Dendritic cell treated with granulocyte-macrophage colony-stimulating factor and Interleukin-4, amounts not matched to agents 40 ng/mL and 50 ng/mL, for 4 days (primary cell): ENCODE data around the gene DNAAF3.
A peak's percentile ranks its signal among the peaks of the same experiment; 100 is the strongest.

Experiments used
- H3K27ac Mint-ChIP-seq: one replicate; pipeline ENCODE4 v1.8.0; 2022; ENCODE audit warnings: mild to moderate bottlenecking, mixed read lengths
- H3K27me3 Mint-ChIP-seq: one replicate; pipeline ENCODE4 v1.8.0; 2022; ENCODE audit warnings: mild to moderate bottlenecking, mixed read lengths
- H3K36me3 Mint-ChIP-seq: one replicate; pipeline ENCODE4 v1.8.0; 2022; ENCODE audit warnings: low read depth, mixed read lengths
- H3K4me1 Mint-ChIP-seq: one replicate; pipeline ENCODE4 v1.8.0; 2022; ENCODE audit warnings: low read depth, mixed read lengths
- H3K4me3 Mint-ChIP-seq: one replicate; pipeline ENCODE4 v1.8.0; 2022; ENCODE audit warnings: mild to moderate bottlenecking, moderate library complexity, mixed read lengths
- H3K9me3 Mint-ChIP-seq: one replicate; pipeline ENCODE4 v1.8.0; 2022; ENCODE audit warnings: mixed read lengths
- intact Hi-C: fragments of 100-400 bp; cut with micrococcal nuclease; formaldehyde crosslinking; loops from one replicate; pipeline ENCODE4 v1.15.0; 2022

The DNAAF3 gene

DNA sequence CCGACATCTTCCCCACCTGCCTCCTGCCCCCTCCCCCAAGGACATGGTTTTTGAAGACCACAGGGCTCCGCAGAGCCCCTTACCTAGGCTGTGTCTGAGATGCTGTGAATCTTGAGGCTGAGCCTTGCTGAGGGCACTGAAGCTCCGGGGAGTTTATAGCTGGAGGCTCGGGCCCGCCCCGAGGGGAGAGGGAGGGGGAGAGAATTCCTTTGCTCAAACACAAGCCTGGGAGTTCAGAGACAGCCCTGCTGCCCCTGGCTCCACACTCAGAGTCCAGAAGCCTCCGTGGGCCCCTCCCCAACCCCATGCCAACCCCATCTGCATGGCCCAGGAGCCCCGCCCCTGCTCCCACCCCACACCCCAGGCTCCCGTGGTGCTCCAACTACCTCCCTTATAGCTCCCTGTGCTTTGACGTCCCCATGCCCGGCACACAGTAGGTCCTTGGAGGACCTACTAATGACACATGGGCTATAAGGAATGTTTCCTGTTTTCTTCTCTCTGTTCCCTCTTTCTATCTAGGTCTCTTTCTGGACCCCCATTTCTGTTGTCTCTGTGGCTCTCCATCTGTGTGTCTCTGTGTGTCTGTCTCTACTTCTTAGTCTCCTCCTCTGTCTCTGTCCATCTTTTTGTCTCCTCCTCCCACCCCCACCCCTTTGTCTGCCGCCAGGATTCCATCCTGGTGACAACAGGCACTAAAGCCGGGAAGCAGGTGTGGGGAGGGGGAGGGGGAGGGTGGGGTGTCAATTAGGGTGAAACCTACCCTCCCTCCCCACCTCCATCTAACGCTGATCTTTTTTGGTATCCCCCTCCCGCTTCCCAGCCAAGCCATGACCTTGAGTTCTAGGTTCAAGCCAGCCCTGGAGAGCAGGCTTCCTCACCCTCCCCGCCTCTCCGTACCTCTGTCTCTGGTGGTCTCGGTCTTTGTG, 17.1 kb downstream of the DNAAF3 start, which contains the start of gene TNNT1:
TSS of gene TNNT1 (minus strand) at position 129 of the 926 bp plus-strand sequence. CDS start 2,049 bp downstream, outside the sequence.
- intact Hi-C loops: loop anchor here (10.0 kb wide), 1 partner anchor 145 kb away; no protein-coding TSS in a partner anchor
- no peak within 1 kb of the TSS for H3K4me3 Mint-ChIP-seq
- H3K27ac Mint-ChIP-seq: no peak within 1 kb of the TSS
- H3K4me1 Mint-ChIP-seq: peaks cover 27% of the 10 kb centered on the region
- H3K9me3 Mint-ChIP-seq: peaks cover 11% of the 10 kb centered on the region
- H3K27me3 Mint-ChIP-seq: peaks cover 63% of the 10 kb centered on the region
- H3K36me3 Mint-ChIP-seq: no peaks in the 10 kb centered on the region

DNA sequence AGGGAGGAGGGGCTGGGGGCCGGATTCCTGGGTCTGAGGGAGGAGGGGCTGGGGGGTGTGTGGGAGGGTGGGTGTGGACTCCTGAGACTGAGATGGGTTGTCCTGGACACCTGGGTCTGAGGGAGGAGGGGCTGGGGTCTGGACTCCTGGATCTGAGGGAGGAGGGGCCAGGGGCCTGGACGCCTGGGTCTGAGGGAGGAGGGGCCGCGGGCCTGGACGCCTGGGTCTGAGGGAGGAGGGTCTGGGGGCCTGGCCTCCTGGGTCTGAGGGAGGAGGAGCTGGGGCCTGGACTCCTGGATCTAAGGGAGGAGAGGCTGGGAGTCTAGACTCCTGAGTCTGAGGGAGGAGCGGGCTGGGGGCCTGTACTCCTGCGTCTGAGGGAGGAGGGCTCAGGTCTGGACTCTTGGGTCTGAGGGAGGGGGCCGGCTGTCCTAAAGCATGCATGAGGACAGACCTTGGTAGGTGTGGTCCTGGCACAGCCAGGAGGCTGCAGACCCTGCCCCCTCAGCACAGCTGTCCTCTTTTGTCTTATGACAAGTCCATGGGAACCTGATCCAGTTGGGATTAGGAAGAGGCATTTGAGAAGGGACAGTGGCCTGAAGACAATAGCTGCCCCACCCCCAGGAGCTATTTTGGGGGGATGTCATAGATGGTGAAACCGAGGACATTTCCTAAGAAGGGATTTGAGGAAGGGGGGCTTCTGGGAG, 18.7 kb downstream of the DNAAF3 start:
- H3K36me3 Mint-ChIP-seq: no peaks in the 10 kb centered on the region
- peaks cover 71% of the 10 kb centered on the region for H3K27me3 Mint-ChIP-seq
- peaks cover 21% of the 10 kb centered on the region for H3K4me1 Mint-ChIP-seq
- intact Hi-C loops: loop anchor here (10.0 kb wide), 1 partner anchor 147 kb away; no protein-coding TSS in a partner anchor
- no peak overlapping the region for H3K27ac Mint-ChIP-seq
- H3K9me3 Mint-ChIP-seq: peaks cover 11% of the 10 kb centered on the region
- H3K4me3 Mint-ChIP-seq: no peak overlapping the region

DNA sequence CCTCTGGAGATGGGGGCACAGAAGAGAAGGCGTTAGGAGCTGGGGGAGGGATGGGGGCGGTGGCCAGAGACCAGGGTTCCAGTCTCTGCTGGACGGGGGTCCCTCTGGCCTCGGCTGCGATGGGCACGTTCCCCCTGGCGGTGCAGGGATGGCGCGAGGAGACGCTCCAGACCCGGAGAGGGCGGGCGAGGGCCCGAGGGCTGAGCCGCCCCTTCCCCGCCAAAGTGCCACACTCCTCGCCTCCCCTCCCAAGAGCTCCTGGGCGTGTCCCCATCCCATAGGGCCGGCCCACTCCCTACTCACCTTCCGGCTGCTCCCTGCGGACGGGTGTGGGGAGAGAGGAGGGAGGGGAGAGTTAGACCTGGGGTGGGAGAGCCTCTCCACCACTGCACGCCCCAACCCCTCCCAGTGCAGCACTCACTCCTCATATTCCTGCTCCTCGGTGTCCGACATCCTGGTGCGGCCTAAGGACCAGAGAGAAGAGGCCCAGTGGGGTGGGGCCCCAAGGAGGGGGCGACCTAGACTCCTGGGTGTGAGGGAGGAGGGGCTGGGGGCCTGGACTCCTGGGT, 19.6 kb downstream of the DNAAF3 start:
- no peak overlapping the region for H3K27ac Mint-ChIP-seq
- peaks cover 21% of the 10 kb centered on the region for H3K4me1 Mint-ChIP-seq
- no peak overlapping the region for H3K4me3 Mint-ChIP-seq
- peaks cover 3% of the 10 kb centered on the region for H3K9me3 Mint-ChIP-seq
- peaks cover 78% of the 10 kb centered on the region for H3K27me3 Mint-ChIP-seq
- intact Hi-C loops: loop anchor here (10.0 kb wide), 1 partner anchor 148 kb away; no protein-coding TSS in a partner anchor
- no peaks in the 10 kb centered on the region for H3K36me3 Mint-ChIP-seq

DNA sequence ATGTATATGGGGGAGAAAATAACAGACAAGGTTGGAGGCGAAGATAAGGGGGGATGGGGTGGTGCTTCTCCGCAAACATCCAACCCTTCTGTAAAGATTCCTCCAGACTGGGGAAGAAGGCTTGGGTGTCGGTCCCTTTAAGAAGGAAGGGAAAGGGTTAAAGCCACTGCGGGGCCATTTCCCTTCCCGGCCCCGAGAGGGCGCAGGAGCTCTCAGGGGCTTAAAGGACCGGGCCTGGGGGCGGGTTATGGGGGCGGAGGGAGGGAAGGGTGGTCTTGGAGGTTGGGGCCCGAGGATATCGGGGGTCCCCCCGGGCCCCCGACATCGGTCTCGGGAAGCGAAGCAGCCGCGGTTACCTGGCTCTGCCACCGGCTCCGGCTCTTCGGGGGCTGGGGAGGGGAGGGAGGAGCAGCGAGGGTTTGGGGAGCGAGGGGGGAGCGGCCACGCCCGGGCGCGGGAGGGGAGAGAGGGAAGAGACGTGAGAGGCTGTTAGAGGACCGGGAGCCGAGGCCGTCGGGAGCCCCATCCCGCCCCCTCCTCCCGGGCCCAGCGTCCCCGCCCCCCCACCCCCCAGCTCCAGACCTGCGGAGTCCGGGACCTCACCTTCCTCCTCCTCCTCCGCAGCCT, 20.2 kb downstream of the DNAAF3 start:
- Mint-ChIP-seq H3K9me3 (no peaks in the 10 kb centered on the region), H3K4me3 (peak overlapping the region; percentile 15), H3K27me3 (peaks cover 81% of the 10 kb centered on the region), H3K36me3 (no peaks in the 10 kb centered on the region), H3K27ac (no peak overlapping the region), H3K4me1 (peaks cover 23% of the 10 kb centered on the region)
- intact Hi-C loops: loop anchor here (10.0 kb wide), 1 partner anchor 149 kb away; no protein-coding TSS in a partner anchor

DNA sequence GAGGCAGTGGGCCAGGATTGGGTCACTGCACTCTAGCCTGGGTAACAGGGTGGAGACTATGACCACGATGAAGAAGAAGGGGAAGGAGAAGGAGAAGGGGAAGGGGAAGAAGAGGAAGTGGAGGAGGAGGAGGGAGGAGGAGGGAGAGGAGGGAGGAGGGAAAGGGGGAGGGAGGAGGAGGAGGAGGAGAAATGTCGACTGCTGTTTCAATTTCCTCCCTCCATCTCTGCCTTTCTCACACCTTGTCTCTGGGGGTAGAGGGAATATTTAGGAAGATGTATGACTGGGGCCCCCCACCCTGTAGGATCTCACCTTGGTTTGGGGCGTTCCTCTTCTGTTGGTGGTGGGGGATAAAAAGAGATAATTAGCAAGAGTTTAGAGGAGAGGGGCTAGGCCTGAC, 21.2 kb downstream of the DNAAF3 start:
- intact Hi-C loops: loop anchor here (10.0 kb wide), 1 partner anchor 150 kb away; no protein-coding TSS in a partner anchor
- no peaks in the 10 kb centered on the region for H3K9me3 Mint-ChIP-seq
- H3K27ac Mint-ChIP-seq: peak overlapping the region; percentile 9
- peaks cover 26% of the 10 kb centered on the region for H3K4me1 Mint-ChIP-seq
- no peaks in the 10 kb centered on the region for H3K36me3 Mint-ChIP-seq
- H3K4me3 Mint-ChIP-seq: no peak overlapping the region
- H3K27me3 Mint-ChIP-seq: peaks cover 75% of the 10 kb centered on the region

DNA sequence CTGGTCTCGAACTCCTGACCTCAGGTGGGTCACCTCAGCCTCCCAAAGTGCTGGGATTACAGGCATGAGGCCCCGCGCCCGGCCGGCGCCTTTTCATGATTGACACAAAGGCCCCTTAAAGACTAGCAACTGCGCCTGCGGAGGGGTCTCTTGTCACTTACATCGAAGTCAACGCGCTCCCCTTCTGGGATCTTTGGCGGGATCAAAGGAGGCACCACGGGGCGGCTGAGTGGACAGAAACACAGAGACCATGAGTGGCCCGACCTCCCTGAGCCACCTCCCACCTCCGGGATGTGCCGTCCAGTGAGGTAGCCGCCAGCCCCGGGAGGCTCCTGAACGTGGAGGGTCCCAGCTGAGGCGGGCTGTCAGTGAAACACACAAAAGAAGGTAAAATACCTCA, 24.7 kb downstream of the DNAAF3 start:
- H3K36me3 Mint-ChIP-seq: no peaks in the 10 kb centered on the region
- H3K4me3 Mint-ChIP-seq: no peak overlapping the region
- H3K27me3 Mint-ChIP-seq: peaks cover 62% of the 10 kb centered on the region
- no peaks in the 10 kb centered on the region for H3K9me3 Mint-ChIP-seq
- H3K4me1 Mint-ChIP-seq: peaks cover 22% of the 10 kb centered on the region
- intact Hi-C loops: loop anchor here (2.0 to 10.0 kb wide), 3 partner anchors 153 to 363 kb away; no protein-coding TSS in a partner anchor
- H3K27ac Mint-ChIP-seq: no peak overlapping the region

DNA sequence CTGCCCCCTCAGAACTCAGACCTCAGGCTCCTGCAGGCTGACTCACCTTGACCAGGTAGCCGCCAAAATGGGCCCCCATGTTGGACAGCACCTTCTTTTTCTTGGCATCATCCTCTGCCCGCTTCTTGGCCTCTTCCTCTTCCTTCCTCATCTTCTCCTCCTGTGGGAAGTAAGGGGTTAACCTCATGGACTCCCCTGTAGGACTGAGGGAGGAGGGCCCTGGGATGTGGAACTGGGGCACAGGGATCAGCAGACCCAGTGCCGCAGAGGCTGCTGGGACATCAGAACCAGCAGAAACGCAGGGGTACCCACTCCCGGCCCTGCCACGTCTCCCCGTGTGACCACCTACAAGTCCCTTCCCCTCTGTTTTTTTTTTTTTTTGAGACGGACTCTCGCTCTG, 28.5 kb downstream of the DNAAF3 start:
- no peak overlapping the region for H3K4me3 Mint-ChIP-seq
- intact Hi-C loops: no loop called here
- H3K27me3 Mint-ChIP-seq: peaks cover 68% of the 10 kb centered on the region
- H3K27ac Mint-ChIP-seq: no peak overlapping the region
- H3K9me3 Mint-ChIP-seq: no peaks in the 10 kb centered on the region
- H3K36me3 Mint-ChIP-seq: no peaks in the 10 kb centered on the region
- H3K4me1 Mint-ChIP-seq: peaks cover 18% of the 10 kb centered on the region

DNA sequence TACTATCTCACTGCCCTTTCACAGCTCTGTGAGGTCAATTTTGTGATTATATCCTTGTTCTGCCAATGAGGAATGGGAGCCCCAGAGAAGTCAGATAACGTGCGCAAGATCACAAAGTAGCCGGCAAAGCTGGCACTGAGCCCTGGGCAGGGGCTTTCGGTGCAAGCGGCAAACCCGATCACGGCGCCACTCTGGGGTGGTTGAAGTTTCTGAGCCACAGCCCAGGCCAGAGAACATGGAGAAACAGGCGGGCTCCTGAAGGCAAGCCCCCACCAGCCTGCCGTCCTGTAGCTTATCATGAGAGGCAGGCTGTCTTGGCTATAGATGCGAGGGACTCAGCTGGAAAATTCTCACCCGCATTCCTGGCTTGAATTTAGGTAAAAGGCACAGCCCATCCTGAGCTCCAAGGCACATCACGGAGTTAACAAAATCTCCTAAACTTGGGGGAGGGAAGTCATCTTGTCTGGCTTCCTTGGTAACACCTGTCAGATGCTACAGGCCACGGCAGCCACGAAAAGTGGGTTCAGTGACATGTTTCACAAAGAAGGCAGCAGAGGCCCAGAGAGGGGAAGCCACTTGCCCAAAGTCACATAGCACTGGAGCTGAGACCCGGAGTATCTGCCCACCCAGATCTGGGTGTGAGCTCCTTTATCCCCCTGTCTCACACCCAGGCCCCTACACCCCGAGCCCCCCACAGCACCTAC, 29.9 kb downstream of the DNAAF3 start:
- H3K9me3 Mint-ChIP-seq: no peaks in the 10 kb centered on the region
- no peak overlapping the region for H3K27ac Mint-ChIP-seq

DNA sequence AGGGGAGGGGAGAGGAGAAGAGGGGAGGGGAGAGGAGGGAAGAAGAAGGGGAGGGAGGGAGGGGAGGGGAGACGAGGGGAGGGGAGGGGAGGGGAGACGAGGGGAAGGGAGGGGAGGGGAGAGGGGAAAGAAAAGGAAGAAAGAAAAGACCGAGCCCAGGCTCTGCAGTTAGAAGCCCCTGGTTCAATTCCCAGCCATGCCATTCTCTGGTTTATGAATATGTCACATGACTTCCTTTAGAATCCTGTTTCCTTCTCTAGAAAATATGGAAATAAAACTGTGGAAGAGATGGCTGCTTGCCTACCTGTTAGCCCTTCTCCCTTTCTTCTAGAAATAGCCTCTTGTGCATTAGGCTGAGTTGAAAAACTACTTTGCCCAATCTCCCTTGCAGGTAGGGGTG, 31.7 kb downstream of the DNAAF3 start:
- H3K27me3 Mint-ChIP-seq: peaks cover 72% of the 10 kb centered on the region
- intact Hi-C loops: no loop called here
- H3K4me3 Mint-ChIP-seq: no peak overlapping the region
- H3K27ac Mint-ChIP-seq: no peak overlapping the region
- no peaks in the 10 kb centered on the region for H3K36me3 Mint-ChIP-seq
- H3K4me1 Mint-ChIP-seq: peaks cover 18% of the 10 kb centered on the region
- H3K9me3 Mint-ChIP-seq: no peaks in the 10 kb centered on the region

More for the DNA sequence above, 29.9 kb downstream of the DNAAF3 start:
- H3K4me3 Mint-ChIP-seq: no peak overlapping the region
- H3K4me1 Mint-ChIP-seq: peaks cover 23% of the 10 kb centered on the region
- H3K36me3 Mint-ChIP-seq: no peaks in the 10 kb centered on the region
- intact Hi-C loops: no loop called here
- peaks cover 69% of the 10 kb centered on the region for H3K27me3 Mint-ChIP-seq

DNA sequence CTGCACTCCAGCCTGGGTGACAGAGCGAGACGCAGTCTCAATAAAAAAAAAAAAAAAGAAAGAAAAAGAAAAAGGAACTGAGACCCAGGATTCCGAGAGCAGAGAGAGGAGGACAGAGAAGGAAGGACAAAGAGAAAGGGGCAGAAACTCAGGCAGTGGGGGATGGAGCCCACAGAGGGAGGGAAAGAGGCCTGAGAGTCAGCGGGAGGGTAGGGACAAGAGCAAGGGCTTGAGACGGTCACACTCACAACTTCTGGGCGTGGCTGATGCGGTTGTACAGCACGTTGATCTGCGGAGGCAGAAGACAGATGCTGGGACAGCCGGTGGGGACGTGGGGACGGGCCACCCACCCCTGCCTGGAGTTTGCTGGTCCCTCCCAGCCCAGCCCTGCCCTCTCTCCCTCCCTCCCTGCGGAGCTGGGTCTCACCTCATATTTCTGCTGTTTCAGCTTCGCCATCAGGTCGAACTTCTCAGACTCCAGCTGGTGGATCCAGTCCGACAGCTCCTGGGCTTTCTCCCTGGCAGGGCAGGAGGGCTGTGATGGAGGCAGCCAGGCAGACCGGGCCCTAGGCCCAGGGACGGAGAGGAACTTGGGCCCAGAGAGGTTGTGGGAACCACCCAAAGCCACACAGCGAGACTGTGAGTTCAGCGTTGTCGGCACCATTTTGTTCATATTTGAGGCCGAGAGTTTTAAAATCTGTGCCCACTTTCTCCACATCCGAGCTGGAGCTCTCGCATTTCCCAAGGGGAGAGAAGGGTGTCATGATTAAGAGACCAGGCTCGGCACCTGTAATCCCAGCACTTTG, 32.6 kb downstream of the DNAAF3 start:
- Mint-ChIP-seq H3K27me3 (peaks cover 74% of the 10 kb centered on the region), H3K27ac (no peak overlapping the region), H3K9me3 (no peaks in the 10 kb centered on the region), H3K4me1 (peaks cover 18% of the 10 kb centered on the region), H3K4me3 (no peak overlapping the region), H3K36me3 (no peaks in the 10 kb centered on the region)
- intact Hi-C loops: no loop called here

DNA sequence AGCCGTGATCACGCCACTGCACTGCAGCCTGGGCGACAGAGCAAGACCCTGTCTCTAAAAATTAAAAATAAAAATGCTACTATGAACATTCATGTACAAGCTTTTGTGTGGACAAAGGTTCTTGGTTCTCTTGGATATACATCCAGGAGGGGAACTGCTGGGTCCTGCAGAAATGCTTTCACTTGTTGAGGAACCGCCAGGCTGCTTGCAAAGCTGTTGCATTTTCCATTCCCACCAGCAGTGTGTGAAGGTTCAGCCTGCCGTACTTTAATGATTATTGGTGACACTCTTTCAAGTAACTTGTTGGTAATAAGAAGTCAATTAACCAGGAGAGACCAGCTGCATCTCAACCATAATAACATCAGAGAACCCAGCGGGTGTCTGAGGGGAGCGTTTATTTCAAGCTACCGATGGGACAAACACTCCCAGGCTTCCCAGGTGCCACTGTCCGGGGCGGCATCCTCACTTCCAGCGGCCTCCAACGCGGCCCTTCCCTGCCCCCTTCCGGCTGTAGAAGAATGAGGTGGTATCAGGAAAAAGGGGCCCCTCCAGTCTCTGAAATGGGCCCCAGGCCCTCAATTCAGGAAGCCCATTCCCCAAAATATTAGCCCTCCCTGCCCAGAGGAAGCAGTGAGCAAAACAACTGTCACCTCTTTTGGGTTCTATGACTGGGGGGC, 33.8 kb downstream of the DNAAF3 start:
- peaks cover 18% of the 10 kb centered on the region for H3K4me1 Mint-ChIP-seq
- no peaks in the 10 kb centered on the region for H3K9me3 Mint-ChIP-seq
- H3K36me3 Mint-ChIP-seq: no peaks in the 10 kb centered on the region
- peaks cover 69% of the 10 kb centered on the region for H3K27me3 Mint-ChIP-seq
- H3K4me3 Mint-ChIP-seq: no peak overlapping the region
- no peak overlapping the region for H3K27ac Mint-ChIP-seq
- intact Hi-C loops: no loop called here

DNA sequence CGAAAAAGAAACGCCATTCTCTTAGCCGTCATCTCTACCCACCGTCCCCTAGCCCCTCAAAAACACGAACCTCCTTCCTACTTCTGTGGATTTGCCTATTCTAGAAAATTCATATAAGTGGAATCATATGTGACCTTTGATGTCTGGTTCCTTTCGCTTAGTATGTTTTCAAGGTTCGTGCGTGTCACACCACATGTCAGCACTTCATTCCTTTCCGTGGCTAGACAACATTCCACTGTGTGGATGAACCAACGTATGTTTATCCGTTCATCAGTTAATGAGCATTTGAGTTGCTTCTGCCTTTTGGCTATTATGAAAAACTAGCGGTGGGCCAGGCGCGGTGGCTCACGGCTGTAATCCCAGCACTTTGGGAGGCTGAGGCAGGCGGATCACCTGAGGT, 35.0 kb downstream of the DNAAF3 start:
- H3K27me3 Mint-ChIP-seq: peaks cover 62% of the 10 kb centered on the region
- intact Hi-C loops: no loop called here
- H3K4me1 Mint-ChIP-seq: peaks cover 18% of the 10 kb centered on the region
- H3K27ac Mint-ChIP-seq: no peak overlapping the region
- H3K9me3 Mint-ChIP-seq: no peaks in the 10 kb centered on the region
- no peak overlapping the region for H3K4me3 Mint-ChIP-seq
- no peaks in the 10 kb centered on the region for H3K36me3 Mint-ChIP-seq
